ENCODE results near the gene KRI1. TPM values are rescaled to one million over a fixed set of nuclear protein-coding genes. Genes with fewer than 3 reads are reported as not detected.

The KRI1 gene
- total and polyA plus RNA-seq, 12 donors, result 7.1 to 69.0 (median 20.1) TPM

- DNase-seq, result peak; percentile 99 to 100 (median 100)
- Histone ChIP-seq H3K27ac (peak within 1 kb of the TSS in 3 of 5 donors; percentile 50 to 88 (median 65)), H3K9me3 (replicated peaks in 1 of 3) (no peaks in the 10 kb centered on the region), H3K4me3 (peak within 1 kb of the TSS in 3 of 4 donors; percentile 11 to 80 (median 25)), H3K4me1 (replicated peaks in 1 of 2) (peaks cover 14 to 41% of the 10 kb centered on the region in 2 donors), H3K36me3 (replicated peaks in 1 of 2) (no peaks in the 10 kb centered on the region), H3K27me3 (no peaks in the 10 kb centered on the region)
- peak; percentile 66 to 83 for TF ChIP-seq POLR2A (IDR thresholded peaks at IDR 0.05)
- peak; percentile 17 to 94 (median 58) for TF ChIP-seq CTCF (IDR thresholded peaks at IDR 0.05)
- WGBS, 4 donors, result 0 to 2% (median 1%) methylated on average over 11 to 71 of the region's 71 CpGs
- intact Hi-C loops (cut with DNase I), result loop anchor here in 1 of 2 donors (5.0 kb wide), 1 partner anchor 67 kb away; the partner anchor contains the start of gene KEAP1
Observed at GRCh38 chr19:10568826-10569651, 3.2 kb upstream of the KRI1 start, which contains the start of gene CDKN2D. Gene CDKN2D, minus strand, starts transcription at chr19:10568979. Its CDS starts 326 bp downstream, at chr19:10568653.

GRCh38 chr19:10568062-10568825 lies 2.4 kb upstream of the KRI1 start:
- Histone ChIP-seq H3K27me3 (no peaks in the 10 kb centered on the region), H3K4me3 (peak overlapping the region in 3 of 4 donors; percentile 11 to 80 (median 25)), H3K4me1 (replicated peaks in 1 of 2) (peaks cover 14 to 41% of the 10 kb centered on the region in 2 donors), H3K36me3 (replicated peaks in 1 of 2) (no peaks in the 10 kb centered on the region), H3K9me3 (replicated peaks in 1 of 3) (no peaks in the 10 kb centered on the region), H3K27ac (peak overlapping the region in 3 of 5 donors; percentile 50 to 88 (median 65))
- DNase-seq, result peak in 6 of 7 donors; percentile 38 to 60 (median 48)
- intact Hi-C loops (cut with DNase I), result loop anchor here in 1 of 2 donors (5.0 kb wide), 1 partner anchor 66 kb away; the partner anchor contains the start of gene KEAP1
- TF ChIP-seq POLR2A (IDR thresholded peaks at IDR 0.05) (no peak), CTCF (IDR thresholded peaks at IDR 0.05) (no peak)
- WGBS, 4 donors, result 3 to 18% (median 10%) methylated on average over 4 to 58 of the region's 58 CpGs

- Histone ChIP-seq H3K36me3 (replicated peaks in 1 of 2) (no peaks in the 10 kb centered on the region), H3K4me1 (replicated peaks in 1 of 2) (peaks cover 14 to 41% of the 10 kb centered on the region in 2 donors), H3K9me3 (replicated peaks in 1 of 3) (no peaks in the 10 kb centered on the region), H3K27ac (peak overlapping the region in 2 of 5 donors; percentile 82 to 86), H3K27me3 (no peaks in the 10 kb centered on the region), H3K4me3 (peak overlapping the region in 1 of 4 donors; percentile 80)
- 49 to 62% (median 53%) methylated on average over 5 of the region's 5 CpGs for WGBS, 4 donors
- TF ChIP-seq POLR2A (IDR thresholded peaks at IDR 0.05), result no peak
- no peak for TF ChIP-seq CTCF (IDR thresholded peaks at IDR 0.05)
- DNase-seq, result no peak
- intact Hi-C loops (cut with DNase I), result loop anchor here in 1 of 2 donors (5.0 kb wide), 1 partner anchor 65 kb away; the partner anchor contains the start of gene KEAP1
Observed at GRCh38 chr19:10567656-10568055, 1.8 kb upstream of the KRI1 start.

All from adrenal gland (tissue), 12 donors.